Measurements from ENCODE around the gene ZBTB4.

The ZBTB4 gene

DNA sequence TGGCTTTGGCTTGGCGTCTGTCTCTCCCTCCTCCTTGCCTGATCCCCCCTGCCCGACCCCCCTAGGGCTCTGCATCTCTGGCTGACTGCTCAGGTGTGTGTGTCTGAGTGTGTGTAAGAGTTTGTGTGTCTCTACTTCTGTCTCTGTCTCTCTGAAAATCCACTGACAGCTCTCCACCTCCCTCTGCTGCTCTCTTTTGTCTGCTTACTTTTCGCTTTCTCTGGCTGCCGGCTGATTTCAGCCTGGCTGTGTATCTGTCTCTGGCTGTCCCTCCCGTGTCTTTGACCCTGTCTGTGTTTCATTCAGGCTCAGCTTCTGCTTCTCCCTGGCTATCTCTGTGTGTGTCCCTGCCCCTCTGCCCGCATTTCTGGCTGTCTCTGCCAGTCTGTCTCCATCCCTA lies 63.1 kb downstream of the ZBTB4 start:
- DNase-seq: no peak

DNA sequence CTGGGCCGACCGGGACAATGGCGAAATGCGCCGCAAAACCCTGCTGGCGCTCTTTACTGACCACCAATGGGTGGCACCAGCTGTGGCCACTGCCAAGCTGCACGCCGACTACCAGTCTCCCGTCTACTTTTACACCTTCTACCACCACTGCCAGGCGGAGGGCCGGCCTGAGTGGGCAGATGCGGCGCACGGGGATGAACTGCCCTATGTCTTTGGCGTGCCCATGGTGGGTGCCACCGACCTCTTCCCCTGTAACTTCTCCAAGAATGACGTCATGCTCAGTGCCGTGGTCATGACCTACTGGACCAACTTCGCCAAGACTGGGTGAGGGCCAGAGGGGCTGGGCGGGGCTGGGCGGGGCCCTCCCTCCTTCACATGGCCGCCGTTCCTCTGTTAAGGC lies 63.6 kb downstream of the ZBTB4 start:
- no peak for DNase-seq

DNA sequence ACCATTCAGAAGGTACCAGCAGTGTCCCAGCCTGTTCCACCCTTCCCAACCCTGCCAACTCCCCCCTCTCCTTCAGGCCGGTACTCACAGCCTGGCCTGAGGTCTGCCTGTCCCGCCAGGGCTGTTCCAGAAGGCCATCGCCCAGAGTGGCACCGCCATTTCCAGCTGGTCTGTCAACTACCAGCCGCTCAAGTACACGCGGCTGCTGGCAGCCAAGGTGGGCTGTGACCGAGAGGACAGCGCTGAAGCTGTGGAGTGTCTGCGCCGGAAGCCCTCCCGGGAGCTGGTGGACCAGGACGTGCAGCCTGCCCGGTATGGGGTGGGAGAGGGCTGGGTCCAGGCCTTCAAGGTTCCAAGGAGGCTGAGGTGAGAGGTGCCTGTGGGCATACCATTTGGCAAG lies 64.6 kb downstream of the ZBTB4 start:
- no peak for DNase-seq

GRCh38 chr17:7413346-7413985 lies 66.0 kb downstream of the ZBTB4 start:
- DNase-seq: no peak

DNA sequence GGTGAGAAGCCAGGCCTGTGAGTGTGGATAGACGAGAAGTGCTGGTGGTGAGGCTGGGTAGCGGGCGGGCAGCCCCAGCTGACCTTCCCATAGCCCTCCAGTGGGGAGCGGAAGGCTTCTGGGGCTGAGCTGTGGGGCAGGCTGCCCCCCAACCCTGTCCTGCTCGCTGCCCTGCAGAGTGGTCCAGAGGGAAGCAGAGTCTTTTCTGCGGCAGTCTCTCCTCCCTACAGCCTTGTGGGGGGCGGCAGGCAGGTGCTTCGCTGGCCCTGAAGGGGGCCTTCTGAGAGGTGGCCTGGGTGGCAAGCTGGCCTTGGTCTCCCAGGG lies 68.0 kb downstream of the ZBTB4 start:
- DNase-seq: no peak

DNA sequence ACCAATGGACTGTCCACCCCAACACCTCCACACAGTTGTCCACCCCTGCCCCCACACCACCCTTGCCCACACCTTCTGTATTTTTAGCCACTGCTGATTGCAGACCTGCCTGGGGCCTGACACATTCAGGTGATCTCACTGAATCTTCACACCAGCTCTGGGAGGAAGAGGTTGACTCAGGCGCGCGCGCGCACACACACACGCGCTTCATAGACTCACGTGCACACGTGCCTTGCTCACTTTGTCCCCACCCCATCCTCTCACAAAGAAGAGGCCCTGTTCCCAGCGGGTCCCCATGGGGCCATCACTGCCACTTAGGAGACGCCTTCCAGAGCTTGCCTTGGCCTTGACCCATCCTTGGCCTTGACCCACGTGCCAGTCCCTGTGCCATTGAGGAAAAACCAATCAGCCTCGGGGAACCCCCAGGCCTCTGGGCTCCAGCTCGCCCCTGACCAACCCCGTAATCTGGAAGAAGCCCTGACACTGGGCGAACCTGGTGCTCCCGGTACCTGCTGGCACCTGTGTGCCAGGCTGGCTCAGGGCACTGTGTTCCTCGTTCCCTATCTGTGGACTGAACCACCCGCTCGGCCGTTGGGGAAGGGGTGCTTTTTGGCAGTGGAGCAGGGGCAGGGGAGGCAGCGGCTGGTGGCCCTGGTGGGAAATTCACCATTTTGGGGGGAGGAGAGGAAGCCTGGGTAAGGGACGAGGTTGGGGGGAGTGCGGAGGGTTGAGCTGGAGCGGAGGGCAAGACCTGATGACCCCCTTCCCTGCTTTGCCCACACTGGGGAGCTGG lies 68.6 kb downstream of the ZBTB4 start:
- DNase-seq: no peak

DNA sequence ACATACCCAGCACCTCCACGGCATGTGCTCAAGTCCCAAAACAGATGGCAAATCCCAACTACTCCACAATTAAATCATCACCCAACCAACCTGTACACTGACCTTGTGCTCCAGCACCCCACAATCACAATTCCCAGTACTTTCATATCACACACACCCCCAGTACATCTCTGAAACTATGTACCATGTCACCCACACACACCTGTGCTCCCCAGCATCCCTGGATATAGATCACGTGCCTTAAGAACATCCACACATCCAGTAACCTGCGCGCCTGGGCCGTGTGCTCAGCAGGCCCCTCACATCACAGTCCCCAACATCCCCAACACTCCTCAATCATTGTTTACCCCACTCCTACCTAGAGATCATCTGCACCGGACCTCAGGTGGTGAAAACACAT lies 69.7 kb downstream of the ZBTB4 start:
- DNase-seq: no peak

All from NCI-H1930 (cell line).